WTC11 (cell line): ENCODE results near the gene ZNF500.

Experiments used
- CTCF ChIP-seq: fragments of 200-600 bp; IDR thresholded peaks from 2 replicates; pipeline ENCODE4 v1.8.0; 2022; ENCODE audit warnings: antibody characterized with exemption
- E2F5 ChIP-seq: sonication (generic); formaldehyde crosslinking; IDR thresholded peaks from 2 replicates; pipeline ENCODE4 v1.8.1; 2022; ENCODE audit warnings: mild to moderate bottlenecking, moderate library complexity, missing genetic modification reagents
- ELF4 ChIP-seq: sonication (generic); formaldehyde crosslinking; IDR thresholded peaks from 2 replicates; pipeline ENCODE4 v1.8.1; 2022; ENCODE audit warnings: low read depth, mild to moderate bottlenecking, moderate library complexity, missing genetic modification reagents
- GABPB1 ChIP-seq: sonication (generic); formaldehyde crosslinking; IDR thresholded peaks from 2 replicates; pipeline ENCODE4 v1.8.1; 2023; ENCODE audit warnings: mild to moderate bottlenecking, missing genetic modification reagents
- KAT7 ChIP-seq: sonication (generic); formaldehyde crosslinking; IDR thresholded peaks from 2 replicates; pipeline ENCODE4 v1.8.1; 2023; ENCODE audit warnings: missing genetic modification reagents, mild to moderate bottlenecking, borderline replicate concordance
- MAX ChIP-seq: sonication (generic); formaldehyde crosslinking; IDR thresholded peaks from 2 replicates; pipeline ENCODE4 v1.8.0; 2022; ENCODE audit warnings: mild to moderate bottlenecking, missing genetic modification reagents
- MYBL2 ChIP-seq: sonication (generic); formaldehyde crosslinking; IDR thresholded peaks from 2 replicates; pipeline ENCODE4 v1.8.1; 2023; ENCODE audit warnings: mild to moderate bottlenecking, moderate library complexity, missing genetic modification reagents
- TEAD4 ChIP-seq: sonication (generic); formaldehyde crosslinking; IDR thresholded peaks from 2 replicates; pipeline ENCODE4 v1.8.0; 2022; ENCODE audit warnings: mild to moderate bottlenecking, missing genetic modification reagents
- USF2 ChIP-seq: sonication (generic); formaldehyde crosslinking; IDR thresholded peaks from 2 replicates; pipeline ENCODE4 v1.8.1; 2023; ENCODE audit warnings: mild to moderate bottlenecking, missing genetic modification reagents, moderate library complexity
- ZNF121 ChIP-seq: sonication (generic); formaldehyde crosslinking; IDR thresholded peaks from 2 replicates; pipeline ENCODE4 v1.8.0; 2023; ENCODE audit warnings: missing genetic modification reagents
- TF ChIP-seq, protein P1 (sequence below): fragments of 250-450 bp; sonication (Bioruptor Pico); IDR thresholded peaks from 2 replicates; pipeline ENCODE4 v2.1.2; 2022; ENCODE audit warnings: mild to moderate bottlenecking, moderate library complexity
- TF ChIP-seq, protein P2 (sequence below): sonication (generic); formaldehyde crosslinking; IDR thresholded peaks from 2 replicates; pipeline ENCODE4 v1.8.0; 2023; ENCODE audit warnings: missing genetic modification reagents

GRCh38 chr16:4780235-4780634, 13.3 kb upstream of the ZNF500 start:
- TF ChIP-seq TEAD4 (CRISPR knock-in tag) = no peak
- no peak for TF ChIP-seq KAT7
- TF ChIP-seq CTCF = no peak
- TF ChIP-seq ELF4 (CRISPR knock-in tag) = no peak
- no peak for TF ChIP-seq USF2 (CRISPR knock-in tag)
- TF ChIP-seq, protein P1, sequence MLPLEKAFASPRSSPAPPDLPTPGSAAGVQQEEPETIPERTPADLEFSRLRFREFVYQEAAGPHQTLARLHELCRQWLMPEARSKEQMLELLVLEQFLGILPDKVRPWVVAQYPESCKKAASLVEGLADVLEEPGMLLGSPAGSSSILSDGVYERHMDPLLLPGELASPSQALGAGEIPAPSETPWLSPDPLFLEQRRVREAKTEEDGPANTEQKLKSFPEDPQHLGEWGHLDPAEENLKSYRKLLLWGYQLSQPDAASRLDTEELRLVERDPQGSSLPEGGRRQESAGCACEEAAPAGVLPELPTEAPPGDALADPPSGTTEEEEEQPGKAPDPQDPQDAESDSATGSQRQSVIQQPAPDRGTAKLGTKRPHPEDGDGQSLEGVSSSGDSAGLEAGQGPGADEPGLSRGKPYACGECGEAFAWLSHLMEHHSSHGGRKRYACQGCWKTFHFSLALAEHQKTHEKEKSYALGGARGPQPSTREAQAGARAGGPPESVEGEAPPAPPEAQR (CRISPR knock-in tag) = no peak
- TF ChIP-seq, protein P2, sequence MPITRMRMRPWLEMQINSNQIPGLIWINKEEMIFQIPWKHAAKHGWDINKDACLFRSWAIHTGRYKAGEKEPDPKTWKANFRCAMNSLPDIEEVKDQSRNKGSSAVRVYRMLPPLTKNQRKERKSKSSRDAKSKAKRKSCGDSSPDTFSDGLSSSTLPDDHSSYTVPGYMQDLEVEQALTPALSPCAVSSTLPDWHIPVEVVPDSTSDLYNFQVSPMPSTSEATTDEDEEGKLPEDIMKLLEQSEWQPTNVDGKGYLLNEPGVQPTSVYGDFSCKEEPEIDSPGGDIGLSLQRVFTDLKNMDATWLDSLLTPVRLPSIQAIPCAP (CRISPR knock-in tag) = no peak
- TF ChIP-seq E2F5 = no peak
- TF ChIP-seq GABPB1 (CRISPR knock-in tag) = no peak
- TF ChIP-seq MAX (CRISPR knock-in tag) = no peak
- TF ChIP-seq ZNF121 (CRISPR knock-in tag) = no peak
- no peak for TF ChIP-seq MYBL2 (CRISPR knock-in tag)
